ENCODE data around the gene CTNNA2.

CTNNA2 gene

DNA sequence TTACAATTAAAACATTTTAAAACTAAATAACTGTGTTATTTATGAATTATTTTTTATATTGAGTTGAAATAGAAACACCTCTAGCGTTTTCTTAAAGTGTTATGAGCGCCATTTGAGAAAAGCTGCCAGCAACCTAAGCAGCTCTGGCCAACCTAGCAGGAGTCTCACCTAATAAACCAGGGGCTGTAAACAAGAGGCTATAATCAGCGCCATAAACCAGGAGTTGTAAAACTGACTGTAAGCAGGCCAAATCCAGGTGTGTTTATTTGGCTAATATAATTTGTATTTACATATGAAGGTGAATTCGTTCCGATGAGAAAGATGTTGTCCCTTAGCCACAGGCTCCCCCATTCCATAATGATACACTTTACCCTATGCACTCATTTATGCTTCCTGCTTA is 757.0 kb downstream of the CTNNA2 start:
- no peak for DNase-seq (ENCODE audit: low read depth)
- H3K4me3 ChIP-seq (ENCODE audit: low read depth, low read length): no peak overlapping the region
- TF ChIP-seq, protein P1, sequence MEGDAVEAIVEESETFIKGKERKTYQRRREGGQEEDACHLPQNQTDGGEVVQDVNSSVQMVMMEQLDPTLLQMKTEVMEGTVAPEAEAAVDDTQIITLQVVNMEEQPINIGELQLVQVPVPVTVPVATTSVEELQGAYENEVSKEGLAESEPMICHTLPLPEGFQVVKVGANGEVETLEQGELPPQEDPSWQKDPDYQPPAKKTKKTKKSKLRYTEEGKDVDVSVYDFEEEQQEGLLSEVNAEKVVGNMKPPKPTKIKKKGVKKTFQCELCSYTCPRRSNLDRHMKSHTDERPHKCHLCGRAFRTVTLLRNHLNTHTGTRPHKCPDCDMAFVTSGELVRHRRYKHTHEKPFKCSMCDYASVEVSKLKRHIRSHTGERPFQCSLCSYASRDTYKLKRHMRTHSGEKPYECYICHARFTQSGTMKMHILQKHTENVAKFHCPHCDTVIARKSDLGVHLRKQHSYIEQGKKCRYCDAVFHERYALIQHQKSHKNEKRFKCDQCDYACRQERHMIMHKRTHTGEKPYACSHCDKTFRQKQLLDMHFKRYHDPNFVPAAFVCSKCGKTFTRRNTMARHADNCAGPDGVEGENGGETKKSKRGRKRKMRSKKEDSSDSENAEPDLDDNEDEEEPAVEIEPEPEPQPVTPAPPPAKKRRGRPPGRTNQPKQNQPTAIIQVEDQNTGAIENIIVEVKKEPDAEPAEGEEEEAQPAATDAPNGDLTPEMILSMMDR (IDR thresholded peaks at IDR 0.05; ENCODE audit: insufficient read depth, low read depth, low read length, missing control alignments): no peak

DNA sequence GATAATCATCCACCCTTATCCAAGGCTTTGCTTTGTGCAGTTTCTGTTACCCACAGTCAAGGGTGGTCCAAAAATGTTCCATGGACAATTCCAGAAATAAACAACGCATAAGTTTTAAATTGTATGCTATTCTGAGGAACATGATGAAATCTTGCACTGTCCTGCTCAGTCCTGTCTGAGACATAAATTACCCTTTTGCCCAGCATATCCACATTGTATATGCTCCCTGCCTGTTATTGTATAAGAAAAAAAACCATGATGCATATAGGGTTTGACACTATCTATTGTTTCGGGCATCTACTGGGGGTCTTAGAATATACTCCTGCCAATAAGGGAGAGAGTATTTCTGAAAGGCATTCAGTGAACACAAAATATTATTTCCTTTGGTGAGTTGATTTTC is 767.7 kb downstream of the CTNNA2 start:
- no peak for DNase-seq (ENCODE audit: low read depth)
- TF ChIP-seq, protein P1 (IDR thresholded peaks at IDR 0.05; ENCODE audit: insufficient read depth, low read depth, low read length, missing control alignments): no peak
- H3K4me3 ChIP-seq (ENCODE audit: low read depth, low read length): no peak overlapping the region

DNA sequence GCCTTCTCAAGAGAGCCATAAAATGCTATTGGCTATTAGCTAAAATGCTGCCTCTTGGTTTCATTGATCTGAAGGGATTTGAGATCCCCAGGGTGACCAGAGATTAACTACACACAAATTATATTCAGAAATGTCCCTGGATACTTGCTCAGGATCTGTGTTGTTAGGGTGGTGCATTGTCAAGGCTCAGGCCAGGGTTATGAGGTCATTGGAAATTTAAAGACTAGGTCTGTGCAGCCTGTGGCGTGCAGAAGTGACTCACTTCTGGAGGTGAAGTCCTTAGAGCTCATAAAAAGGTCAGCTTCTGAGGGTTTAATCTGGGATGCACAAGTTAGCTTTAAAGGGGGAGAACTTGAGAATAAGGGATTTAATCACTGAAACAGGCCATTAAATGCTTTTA is 768.2 kb downstream of the CTNNA2 start:
- no peak for DNase-seq (ENCODE audit: low read depth)
- TF ChIP-seq, protein P1 (IDR thresholded peaks at IDR 0.05; ENCODE audit: insufficient read depth, low read depth, low read length, missing control alignments): no peak
- no peak overlapping the region for H3K4me3 ChIP-seq (ENCODE audit: low read depth, low read length)

DNA sequence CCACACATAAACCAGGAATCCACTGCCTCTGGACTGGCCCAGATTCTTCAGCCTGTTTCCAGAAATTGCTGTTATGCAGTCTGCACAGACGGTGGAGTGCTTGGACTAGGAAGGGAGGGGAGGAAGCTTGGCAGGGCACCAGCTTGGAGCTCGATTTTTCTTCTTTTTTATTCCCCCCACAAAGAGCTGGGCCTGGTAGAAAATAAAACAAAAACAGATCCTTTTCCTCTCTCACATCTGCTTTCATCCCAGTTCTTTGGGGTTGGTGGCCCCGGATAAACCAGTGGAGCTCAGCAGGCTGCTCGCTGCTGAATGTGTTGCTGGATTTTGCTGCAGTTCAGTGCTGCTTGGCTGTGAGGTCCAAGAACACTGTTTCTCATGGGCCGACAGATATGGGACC is 775.7 kb downstream of the CTNNA2 start:
- TF ChIP-seq, protein P1 (IDR thresholded peaks at IDR 0.05; ENCODE audit: insufficient read depth, low read depth, low read length, missing control alignments): no peak
- no peak for DNase-seq (ENCODE audit: low read depth)
- no peak overlapping the region for H3K4me3 ChIP-seq (ENCODE audit: low read depth, low read length)

DNA sequence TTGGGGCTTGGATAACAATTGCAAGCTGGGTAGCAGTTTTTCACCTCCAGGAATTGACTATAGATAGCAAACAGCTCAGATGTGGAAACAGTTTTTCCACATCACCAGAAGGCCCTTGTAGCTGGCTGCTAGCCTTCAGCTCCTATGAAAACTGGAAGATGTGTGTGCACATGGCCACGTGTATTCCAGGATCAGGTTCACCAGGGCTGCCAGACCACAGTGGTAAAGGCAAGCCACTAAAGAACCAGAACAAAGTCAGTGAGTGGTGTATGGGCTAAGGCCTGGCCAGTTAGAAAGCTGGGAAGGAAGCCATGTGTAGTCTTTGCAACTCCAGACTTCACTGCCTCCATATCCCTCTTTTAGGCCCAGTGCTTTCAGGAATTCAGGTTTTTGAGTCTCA is 778.8 kb downstream of the CTNNA2 start:
- no peak overlapping the region for H3K4me3 ChIP-seq (ENCODE audit: low read depth, low read length)
- TF ChIP-seq, protein P1 (IDR thresholded peaks at IDR 0.05; ENCODE audit: insufficient read depth, low read depth, low read length, missing control alignments): no peak

DNA sequence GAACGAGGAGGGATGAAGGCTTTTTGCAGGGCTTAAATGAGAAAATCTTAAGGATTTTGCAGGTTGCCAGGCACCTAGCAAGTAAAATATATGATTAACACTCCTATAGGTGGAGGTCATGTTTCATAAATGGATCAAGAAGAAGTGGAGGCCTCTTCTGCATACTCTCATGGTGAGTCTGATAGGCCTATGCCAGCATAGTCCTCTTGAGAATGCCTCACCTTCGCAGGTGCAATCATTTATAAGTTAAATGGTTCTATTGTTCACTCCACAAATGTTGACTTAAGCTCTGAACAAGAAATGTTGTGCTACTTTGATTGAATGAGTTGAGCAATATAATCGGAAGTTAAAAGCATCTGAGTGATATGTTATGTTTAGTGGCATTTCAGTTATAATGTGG is 779.6 kb downstream of the CTNNA2 start:
- no peak overlapping the region for H3K4me3 ChIP-seq (ENCODE audit: low read depth, low read length)
- DNase-seq (ENCODE audit: low read depth): no peak
- TF ChIP-seq, protein P1 (IDR thresholded peaks at IDR 0.05; ENCODE audit: insufficient read depth, low read depth, low read length, missing control alignments): no peak

More for the DNA sequence above, 778.8 kb downstream of the CTNNA2 start:
- no peak for DNase-seq (ENCODE audit: low read depth)

DNA sequence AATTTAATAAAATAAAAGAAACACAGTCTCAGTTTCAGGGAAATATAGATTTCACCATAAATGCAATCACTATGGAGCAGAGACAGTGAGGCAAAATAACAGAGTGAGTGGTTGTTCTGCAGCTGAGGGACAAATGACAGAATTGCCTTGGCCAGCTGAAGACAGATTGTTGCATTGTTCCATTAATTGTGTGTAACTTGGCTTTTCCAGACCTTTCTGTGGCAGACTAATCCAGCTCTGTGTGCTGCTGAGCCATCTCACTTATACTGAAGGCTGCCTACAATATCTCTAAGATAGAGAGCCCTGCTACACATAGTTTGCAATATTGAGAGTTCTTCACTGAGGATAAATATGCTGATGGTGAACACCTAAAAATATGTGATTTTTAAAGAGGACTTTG is 780.2 kb downstream of the CTNNA2 start:
- TF ChIP-seq, protein P1 (IDR thresholded peaks at IDR 0.05; ENCODE audit: insufficient read depth, low read depth, low read length, missing control alignments): no peak
- H3K4me3 ChIP-seq (ENCODE audit: low read depth, low read length): no peak overlapping the region
- DNase-seq (ENCODE audit: low read depth): no peak
